GM12864 (cell line): ENCODE data around the gene GGT6.
"Not testable (repeated sequence)": the region's sequence is repeated elsewhere in the genome, so short reads cannot be mapped to it uniquely, and the experiment has no call there.

Experiments used
- DNase-seq: peaks from one replicate; pipeline ENCODE4 v3.0.0-alpha.2; 2011; ENCODE audit warnings: low read depth
- H3K4me3 ChIP-seq: 2 replicates; pipeline ENCODE4 v1.5.1; 2011; ENCODE audit warnings: mild to moderate bottlenecking, low read depth, low read length, control low read depth
- CTCF ChIP-seq: IDR thresholded peaks from 2 replicates; pipeline ENCODE4 v1.5.1; 2011; ENCODE audit warnings: low read depth, mild to moderate bottlenecking, moderate library complexity, low read length, control low read depth, inconsistent platforms; ENCODE audit errors: missing control alignments

Gene GGT6

GRCh38 chr17:4582101-4582501 is 21.7 kb upstream of the GGT6 start:
- DNase-seq = no peak
- no peak for TF ChIP-seq CTCF
- H3K4me3 ChIP-seq = no peak overlapping the region

GRCh38 chr17:4580291-4580690 is 19.9 kb upstream of the GGT6 start:
- TF ChIP-seq CTCF = no peak
- H3K4me3 ChIP-seq = no peak overlapping the region
- DNase-seq = no peak

- DNase-seq = no peak
- TF ChIP-seq CTCF = no peak
- H3K4me3 ChIP-seq = no peak overlapping the region
These were observed 19.3 kb upstream of the GGT6 start for GRCh38 chr17:4579678-4580077.

- not testable (repeated sequence) for DNase-seq, H3K4me3 ChIP-seq
These were observed 18.0 kb upstream of the GGT6 start for GRCh38 chr17:4578349-4578748.

- no peak for TF ChIP-seq CTCF
- H3K4me3 ChIP-seq = no peak overlapping the region
- no peak for DNase-seq
These were observed 17.1 kb upstream of the GGT6 start for GRCh38 chr17:4577386-4577993.

- DNase-seq = no peak
- no peak overlapping the region for H3K4me3 ChIP-seq
- no peak for TF ChIP-seq CTCF
These were observed 16.4 kb upstream of the GGT6 start for GRCh38 chr17:4576729-4577322.

GRCh38 chr17:4576161-4576558 is 15.8 kb upstream of the GGT6 start:
- no peak overlapping the region for H3K4me3 ChIP-seq
- DNase-seq = no peak
- no peak for TF ChIP-seq CTCF
